GM19023 (cell line): ENCODE measurements around the gene BCOR.
A peak's percentile ranks its signal among the peaks of the same experiment; 100 is the strongest.

Experiments used
- ATAC-seq: cut with Tn5 transposase; IDR thresholded peaks from one replicate; pipeline ENCODE4 v1.9.1; 2021; ENCODE audit warnings: mild to moderate bottlenecking, moderate library complexity; ENCODE audit not compliant: unreplicated experiment

Gene BCOR

DNA sequence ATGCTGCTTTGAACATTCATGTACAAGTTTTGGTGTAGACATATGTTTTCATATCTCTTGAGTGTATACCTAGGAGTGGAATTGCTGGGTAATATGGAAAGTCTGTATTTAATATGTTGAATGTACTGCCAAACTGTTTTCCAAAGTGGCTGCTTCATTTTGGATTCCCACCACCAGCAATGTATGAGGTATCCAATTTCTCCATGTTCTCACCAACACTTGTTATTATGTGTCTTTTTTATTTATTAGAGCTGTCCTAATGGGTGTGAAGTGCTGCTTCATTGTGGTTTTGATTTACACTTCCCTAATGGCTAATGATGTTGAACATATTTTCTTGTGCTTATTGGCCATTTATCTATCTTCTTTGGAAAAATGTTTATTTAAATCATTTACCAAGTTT is 60.4 kb downstream of the BCOR start:
- no peak for ATAC-seq

DNA sequence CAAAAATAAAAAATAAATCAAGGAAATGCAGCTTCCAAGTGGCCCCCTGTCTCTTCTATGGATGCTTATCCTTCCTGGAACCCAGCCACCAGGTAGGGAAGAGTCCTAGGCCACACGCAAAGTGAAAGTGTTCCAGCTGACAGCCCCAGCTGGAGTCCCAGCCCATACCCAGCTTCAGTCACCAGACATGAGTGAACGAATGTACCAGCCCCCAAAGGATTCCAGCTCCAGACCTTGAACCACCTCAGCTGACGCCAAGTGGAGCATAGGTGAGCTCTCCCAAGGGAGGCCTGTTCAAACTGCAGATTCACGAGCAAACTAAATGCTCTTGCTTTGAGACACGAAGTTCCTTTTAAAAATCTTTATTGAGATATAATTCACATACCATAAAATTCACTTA is 62.0 kb downstream of the BCOR start:
- no peak for ATAC-seq

DNA sequence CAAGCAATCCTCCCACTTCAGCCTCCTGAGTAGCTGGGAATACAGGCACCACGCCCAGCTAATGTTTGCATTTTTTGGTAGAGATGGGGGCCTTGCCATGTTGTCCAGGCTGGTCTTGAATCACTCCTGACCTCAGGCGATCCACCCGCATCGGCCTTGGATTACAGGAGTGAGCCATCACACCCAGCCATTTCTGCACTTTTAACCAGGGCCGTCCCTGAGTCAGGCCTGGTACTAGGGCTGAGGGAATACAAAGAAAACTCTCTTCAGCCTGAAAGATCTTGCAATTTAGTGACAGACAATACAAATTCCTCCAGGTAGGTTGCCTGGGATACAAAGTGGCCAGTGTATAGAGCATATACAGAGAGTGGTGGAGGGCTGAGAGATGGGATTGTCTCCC is 65.8 kb downstream of the BCOR start:
- no peak for ATAC-seq

DNA sequence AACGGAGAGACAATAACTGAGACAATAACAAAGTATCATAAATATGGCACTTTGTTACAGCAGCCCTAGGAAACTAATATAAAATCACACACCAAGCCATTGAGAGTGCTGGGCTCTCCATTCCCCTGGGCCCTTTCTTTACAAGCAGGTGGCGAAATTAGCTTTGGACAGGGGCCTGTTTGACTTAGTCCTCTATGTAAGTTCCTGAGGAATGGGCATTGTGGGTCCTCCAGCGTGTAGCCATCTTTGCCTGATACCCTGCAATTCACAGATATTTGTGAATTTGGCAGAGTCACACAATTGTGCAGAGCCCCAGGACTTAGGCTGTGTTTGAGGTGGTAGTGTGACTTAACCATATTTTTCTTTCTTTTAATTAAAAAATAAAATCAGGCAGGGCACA is 67.6 kb downstream of the BCOR start:
- no peak for ATAC-seq

DNA sequence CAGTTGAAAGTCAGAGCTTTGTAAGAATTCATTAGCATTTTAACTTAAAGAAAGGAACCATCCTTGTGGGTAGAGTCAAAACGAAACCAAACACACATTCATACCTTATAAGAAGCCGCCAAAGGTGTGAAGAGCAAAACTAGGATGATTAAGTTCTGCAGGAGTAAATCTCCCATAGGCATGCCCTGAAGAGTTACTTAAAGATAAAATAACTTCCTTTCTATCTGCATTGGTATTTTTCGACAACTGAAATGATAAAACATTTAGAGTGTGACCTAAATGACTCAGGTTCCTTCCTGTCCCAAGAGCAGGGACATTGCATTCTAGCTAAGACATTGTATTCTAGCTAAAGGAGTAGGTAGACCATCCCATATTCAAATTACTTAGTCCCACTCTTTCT is 75.3 kb downstream of the BCOR start:
- no peak for ATAC-seq

DNA sequence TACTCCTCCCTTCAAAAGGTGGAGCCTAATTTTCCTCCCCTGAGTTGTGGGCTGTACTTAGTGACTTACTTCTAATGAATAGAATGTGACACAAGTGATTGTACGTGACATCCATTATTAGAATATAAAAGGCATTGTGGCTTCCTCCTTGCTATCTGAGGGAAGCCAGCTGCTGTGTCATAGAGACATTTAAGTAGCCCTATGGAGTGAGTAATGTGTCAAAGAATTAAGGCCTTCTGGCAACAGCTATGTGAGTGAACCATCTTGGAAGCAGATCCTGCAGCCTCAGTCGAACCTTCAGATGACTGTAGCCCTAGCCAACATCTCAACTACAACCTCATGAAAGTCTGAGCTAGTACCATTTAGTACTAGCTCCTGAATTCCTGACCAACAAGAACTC is 76.1 kb downstream of the BCOR start:
- ATAC-seq: no peak

DNA sequence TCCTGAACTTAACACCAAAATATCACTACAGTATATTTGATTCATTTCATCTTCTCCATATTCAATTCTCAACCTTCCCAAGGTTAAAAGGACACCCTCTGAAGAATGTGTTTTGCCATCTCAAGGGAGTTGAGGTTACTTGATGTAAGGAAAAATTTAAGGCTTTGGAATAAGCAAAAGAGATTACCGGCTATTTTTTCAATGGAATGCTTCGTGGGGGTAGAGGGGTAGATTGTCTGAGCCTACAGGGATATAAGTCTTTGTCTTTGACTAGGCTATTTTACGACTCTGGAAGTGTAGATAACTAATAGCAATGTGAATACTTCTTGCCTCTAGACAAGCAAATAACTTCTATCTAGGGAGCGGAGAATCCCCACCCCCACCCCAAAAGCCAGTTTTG is 78.2 kb downstream of the BCOR start:
- no peak for ATAC-seq

DNA sequence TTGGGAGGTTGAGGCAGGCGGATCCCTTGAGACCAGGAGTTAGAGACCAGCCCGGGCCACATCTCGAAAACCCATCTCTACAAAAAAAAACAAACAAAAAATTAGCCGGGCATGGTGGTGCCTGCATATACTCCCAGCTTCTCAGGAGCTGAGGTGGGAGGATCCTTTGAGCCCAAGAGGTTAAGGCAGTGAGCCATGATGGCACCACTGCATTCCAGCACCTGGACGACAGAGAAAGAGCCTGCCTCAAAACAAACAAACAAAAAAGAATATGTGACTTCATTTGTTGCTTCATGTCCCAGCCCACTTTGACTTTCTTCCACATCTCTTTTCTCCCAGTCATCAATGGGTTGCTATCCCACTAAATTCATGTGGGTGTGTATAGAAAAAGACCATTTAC is 79.7 kb downstream of the BCOR start:
- ATAC-seq: no peak

DNA sequence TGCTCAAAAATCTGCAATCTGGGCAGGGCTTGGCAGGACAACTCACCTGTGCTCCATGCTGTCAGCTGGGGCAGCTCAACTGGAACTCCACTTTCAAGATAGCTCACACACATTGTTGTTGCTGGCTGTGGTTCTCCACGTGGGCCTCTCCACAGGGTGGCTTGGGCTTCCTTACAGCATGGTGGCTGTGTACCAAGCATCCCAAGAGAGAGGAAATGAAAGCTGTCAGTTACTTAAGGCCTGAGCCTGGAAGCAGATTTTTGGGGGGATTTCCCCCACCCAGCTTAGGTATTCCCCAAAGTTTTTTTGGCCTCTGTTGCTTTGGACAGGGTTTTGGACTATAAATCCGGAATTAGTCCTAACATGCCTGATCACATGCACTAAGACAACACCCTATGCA is 81.0 kb downstream of the BCOR start:
- no peak for ATAC-seq

DNA sequence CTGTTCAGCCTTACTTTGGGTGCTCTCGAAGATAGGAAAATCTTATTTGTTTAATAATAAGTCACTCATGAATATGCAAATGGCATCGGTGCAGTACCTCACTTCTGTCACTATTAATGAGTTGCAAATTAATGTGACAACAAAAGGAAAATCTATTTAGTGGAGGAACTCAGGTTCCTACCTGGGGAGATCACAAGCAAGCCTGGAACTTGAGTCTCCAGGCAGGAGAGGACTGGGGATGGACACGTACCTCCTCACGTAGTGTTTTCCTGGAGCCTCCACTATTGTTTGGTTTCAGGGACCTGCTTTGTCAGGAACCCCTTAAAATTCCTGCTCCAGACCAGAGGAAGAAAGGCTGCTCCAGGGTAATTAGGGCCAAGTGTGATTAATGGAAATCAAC is 82.1 kb downstream of the BCOR start:
- ATAC-seq: no peak

DNA sequence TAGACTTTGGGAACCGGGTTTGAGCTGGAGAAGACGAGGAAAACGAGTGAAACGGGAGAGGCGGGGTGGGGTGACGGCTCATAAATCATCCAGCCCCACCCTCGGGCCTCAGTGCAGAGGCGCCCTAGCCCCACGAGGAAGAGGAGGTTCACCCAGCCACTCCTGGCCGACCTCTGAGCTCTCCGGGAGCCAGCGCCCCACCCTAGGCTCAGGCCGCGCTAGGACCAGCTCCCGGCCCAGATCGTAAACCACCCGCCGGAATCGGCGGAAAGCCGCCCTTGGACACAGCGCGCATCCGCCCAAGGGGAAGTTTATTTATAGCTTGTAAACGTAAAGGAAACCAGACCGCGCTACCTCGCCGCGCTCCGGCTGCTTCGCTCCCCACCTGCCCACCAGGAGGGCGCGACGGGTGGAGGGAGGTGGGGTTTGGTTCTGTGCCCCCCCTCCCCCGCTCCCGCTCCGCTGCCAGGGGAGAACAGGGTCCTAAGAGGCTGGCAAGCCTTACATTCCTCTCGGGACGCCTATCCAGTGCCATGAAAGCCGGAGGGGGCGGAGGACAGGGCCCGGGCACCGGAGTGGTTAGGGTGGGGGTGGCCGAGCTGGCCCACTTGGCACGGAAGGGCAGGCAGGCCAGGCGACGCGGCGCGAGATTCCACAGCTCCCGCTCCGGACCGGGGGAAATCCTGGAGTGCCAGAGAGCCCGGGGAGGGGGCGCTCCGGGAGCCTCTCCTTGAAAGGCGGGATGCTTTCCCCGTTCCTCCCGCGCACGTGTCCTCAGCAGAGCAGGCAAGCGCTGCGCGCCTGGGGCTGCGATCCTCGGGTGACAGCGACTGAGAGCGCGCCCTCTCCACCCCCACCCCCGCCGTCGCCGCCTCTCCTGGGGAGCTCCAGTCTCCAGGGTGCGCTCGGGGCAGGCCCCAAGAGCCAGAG is 84.2 kb downstream of the BCOR start:
- peak; percentile 34 for ATAC-seq

DNA sequence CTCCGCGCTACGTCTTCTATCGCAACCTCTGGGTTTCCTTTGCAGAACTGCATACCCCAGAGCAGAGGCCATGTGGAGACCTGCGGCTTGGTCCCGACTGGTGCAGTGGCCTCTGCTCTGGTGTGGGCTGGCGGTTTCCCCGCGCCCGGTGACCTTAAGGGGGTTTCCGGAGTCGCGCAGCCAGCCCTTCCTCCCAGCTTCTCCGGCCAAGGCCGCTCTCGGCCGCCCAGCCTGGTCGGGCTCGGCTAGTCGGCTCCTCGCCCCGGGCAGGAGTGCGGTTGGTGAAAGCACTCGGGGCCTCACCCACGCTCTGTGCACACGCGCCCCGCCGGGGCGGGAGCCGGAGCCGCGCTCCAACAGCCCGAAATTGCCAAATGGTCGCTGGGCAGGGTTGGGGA is 84.9 kb downstream of the BCOR start:
- ATAC-seq: peak; percentile 46

DNA sequence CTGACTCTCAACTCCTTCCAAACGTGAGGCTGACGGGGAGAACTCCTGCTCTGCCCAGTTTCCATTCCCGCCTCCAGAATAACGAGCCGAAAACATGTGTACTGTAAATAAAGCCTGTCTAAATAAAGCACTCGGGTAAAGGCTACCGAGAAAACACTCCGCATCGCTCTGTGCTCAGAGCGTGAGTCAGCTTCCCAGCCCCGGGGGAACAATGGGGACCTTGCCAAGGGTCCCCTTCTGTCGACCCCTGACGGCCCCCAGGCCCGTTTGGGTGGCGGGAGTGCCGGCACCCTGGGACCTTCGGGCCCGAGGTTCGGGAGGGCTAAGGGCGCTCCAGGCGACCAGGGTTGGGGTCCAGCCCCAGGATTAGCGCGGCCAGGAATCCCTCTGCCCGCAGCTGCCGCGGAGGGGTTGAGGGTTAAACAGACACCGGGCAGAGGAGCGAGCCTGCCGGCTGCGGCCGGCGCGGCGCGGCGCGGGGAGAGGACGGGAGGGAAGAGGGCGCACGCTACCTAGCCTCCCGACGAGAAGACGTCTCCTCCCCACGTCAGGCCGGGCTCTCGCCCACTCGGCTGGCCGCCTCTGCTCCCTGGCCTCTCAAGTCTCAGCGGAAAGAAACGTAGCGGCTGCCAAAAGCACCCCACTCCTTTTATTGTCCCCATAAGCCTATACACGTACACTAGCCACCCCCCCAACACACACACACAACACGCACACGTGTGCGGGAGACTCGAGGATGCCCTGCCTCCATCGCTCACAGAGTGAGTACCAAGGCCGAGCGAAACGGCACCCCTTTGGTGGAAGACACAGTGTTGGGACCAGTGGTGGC is 85.5 kb downstream of the BCOR start:
- ATAC-seq: peak; percentile 10

DNA sequence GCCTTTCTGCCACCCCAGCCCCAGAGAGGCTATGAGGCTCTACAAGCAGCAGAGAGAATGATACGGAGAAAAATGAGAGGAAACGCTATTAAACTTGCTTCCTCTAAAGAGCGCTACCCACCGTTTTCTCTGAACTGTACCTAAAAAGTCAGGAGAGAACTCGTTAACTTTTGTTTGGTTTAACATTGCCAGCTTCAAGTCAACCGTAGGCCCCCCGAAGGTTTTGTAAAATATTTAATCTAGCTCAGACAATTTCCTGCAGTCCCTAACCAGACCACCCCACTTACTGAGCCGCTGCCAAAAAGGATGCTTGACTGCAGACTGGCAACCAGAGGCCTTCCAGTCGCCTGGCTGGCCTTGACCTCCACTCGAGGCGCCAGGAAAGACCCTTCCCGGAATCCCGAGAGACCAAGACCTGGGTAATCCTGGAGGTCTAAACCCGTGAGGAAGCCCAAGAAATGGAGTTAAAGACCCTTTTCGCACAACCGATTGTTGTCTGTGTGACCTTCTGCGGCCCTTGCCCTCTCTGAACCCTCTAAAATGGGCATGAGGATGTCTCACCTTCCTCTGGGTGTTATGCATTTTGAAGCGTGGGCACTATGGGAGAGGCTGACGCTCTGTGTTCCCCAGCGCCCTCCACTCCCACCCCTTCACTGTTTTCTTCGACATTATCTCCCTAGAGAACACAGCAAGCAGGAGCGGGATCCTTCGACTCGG is 86.3 kb downstream of the BCOR start:
- ATAC-seq: no peak

DNA sequence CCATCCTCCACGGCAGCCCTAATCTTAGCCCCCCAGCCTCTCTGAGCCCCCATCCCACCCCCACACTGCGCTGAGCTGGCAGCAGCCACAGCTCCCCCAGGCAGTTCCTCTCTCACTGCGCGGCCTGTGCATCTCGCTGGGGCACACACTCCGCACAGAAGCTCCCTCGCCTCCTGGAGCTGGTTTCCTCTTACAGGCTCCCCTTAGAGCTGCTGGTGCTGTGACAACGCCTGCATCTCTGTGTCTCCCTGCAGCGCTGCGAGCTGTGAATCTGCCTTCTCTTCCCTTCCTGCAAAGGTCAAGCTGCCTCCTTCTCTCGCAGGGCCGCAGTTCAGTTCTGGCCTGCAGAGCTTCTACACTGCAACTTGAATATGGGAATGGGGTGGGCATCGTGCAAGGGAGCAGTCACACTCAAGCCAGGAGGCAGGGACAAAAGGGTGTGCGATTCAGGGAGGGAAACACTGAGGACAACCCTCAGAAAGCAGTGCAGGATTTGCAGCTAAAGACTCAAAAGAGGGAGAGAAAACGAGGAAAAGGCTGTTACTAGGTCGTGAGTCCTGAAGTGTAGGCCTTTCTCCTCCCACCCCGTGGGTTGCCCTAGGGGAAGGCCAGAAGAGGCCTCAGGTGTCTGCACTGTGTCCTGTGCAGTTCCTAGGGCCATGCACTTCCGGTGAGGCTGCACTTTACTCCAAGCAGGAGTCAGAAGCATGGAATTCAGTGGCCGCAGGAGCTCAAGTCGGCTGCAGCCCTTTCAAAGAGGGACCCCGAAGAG is 87.0 kb downstream of the BCOR start:
- ATAC-seq: no peak

DNA sequence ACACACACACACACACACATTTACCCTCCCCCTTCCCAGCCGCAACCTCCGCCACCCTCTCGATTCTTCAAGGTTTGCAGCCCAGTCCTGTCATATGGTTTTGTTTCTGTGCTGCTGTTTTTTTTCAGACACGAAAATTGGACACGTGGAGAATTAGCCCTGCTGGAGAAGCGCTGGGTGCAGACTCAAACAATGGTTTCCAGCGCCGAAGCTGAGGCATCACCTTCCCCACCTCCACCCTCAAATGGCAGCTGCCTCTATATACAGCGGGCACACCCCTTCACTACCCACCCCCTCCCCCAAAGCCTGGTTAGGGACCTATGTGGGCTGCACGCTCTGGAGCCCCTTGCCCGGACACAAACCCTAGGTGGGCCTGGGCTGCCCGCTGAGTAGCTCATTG is 87.9 kb downstream of the BCOR start:
- ATAC-seq: no peak

DNA sequence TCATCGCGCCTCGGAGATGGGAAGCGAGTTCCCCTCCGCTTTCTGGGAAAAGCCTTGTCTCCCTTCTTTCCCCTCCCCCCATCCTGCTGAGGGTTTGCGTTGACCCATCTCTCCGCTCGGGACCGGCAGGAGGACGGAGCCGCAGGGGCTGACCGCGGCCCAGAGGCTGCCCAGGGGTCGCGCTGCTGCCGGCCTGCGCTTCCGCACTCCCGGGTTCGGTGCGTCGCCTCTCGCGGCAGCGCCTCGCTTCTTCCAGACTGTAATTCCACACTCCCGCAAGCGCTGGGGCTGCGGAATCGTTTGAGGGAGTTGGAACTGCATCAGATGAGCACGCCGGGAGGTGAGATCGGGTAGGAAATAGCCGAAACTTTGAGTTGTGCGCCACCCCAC is 88.3 kb downstream of the BCOR start:
- no peak for ATAC-seq

DNA sequence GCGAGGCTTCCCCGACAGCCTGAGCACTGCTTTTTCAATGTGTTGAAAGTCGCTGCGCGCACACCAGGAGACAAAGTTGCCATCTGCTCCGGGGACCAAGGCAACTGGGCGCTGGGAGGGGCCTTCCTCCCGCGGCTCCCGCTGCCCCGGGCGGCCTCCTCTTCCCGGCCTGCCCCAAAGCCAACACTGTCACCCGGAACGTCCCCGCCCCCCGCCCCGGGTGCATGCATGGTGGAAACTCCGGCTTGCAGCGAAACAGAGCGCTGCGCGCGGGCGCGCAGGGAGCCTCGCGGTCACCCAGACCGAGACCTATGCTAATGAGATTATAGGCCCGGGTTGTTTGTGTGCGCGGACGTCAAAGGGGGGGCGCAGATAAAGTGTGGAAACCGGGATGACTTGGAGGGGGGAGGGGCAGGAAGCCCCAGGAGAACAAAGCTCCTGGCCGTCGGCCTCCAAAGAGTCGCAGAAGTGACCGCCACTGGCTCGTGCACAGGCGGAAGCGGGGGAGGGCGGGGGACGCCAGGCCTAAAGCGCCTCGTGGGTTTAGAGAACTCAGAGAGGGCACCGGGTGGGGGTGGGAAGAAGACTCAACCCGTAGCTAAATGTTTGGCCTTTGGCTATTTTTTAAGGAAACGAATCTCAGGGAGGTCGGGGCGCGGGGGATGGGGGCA is 88.8 kb downstream of the BCOR start:
- no peak for ATAC-seq

DNA sequence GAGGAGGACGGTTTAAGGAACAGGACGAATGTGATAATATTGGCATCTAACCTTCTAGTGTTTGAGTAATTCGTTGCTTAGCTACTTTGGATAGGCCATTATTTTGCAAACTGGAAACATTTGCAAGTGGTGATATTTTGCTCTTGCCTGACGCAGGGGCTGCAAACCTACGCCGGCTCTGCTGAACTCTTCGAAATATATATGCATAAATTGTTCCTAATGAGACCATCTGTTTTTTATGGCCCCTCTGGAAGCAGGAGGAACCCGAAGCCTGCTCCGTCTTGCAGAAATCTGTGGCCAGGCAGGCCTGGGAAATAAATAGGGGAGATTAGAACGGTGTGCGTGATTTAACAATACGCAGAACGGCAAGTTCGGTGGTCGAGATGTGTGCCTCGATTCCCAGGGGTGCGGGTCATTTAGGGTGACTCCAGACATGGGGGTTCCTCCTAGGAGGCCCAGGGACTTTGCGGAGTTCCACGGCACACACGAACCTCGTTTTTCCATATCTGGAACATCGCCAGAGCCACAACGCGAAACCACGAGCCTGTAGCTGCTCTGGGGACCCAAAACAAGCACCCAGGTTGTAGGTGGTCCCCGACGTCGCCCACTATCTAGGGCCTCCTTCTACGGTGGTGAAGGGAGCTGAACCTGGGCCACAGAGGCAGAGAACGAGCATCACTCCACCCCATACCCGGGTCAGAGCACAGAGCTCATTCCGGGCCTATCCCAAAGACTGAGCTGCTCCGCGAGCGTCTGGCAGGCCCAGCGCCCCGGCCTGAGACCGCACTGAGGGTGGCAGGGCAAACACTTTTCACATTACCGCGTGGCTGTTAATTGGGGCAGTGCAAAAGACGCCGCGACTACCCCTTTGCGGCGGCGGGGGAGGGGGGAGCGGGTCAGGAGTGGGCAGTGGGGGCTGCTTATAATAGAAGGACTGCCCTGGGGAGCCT is 89.7 kb downstream of the BCOR start:
- no peak for ATAC-seq
